ENCODE measurements around the gene LMCD1.

The LMCD1 gene

DNA sequence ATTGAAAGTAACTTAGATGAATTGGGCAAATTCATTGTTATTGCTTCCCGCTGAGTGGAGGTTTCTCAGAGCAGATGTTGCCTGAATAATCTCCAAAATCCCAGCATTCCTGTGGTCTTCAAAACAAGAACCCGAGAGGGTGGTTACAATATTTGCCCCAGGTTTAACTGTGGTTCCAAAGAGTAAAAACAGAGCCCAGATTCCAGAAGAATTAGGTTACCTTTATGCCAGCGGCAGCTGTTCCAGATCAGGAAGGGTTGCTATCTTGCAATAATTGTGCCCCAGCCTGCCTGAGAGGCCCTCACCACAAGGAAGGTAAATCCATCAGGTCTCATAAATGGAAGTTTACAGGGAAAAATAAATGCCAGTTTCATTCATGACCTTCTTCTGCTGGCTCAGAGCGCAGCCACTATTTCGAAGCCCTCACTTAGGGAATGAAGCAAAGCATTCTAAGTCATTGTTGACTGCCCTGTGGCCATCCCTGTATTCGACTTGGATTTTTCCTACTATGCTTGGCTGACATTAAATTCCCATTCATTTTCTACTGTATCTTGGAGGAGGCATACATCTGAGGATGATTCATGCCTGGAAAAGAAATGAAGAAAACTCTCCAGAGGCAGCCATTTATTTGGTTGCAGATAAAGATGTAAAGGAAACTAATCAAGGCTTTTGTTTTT lies 88.4 kb downstream of the LMCD1 start:
- H4K91ac ChIP-seq (ENCODE audit: low read depth, low read length, poor library complexity), result no peak overlapping the region
- no peak overlapping the region for H2BK5ac ChIP-seq (ENCODE audit: low read length)
- no peak overlapping the region for H3K14ac ChIP-seq (ENCODE audit: low read length)
- H3K36me3 ChIP-seq (replicated peaks in 1 of 2; ENCODE audit: control insufficient read depth in 2 of 2, insufficient read depth in 2 of 2, low read length in 2 of 2), result no peaks in the 10 kb centered on the region
- no peaks in the 10 kb centered on the region for H3K27me3 ChIP-seq (ENCODE audit: control insufficient read depth in 3 of 3, insufficient read depth in 3 of 3, low read depth in 1 of 3, low read length in 3 of 3)
- H3K18ac ChIP-seq (ENCODE audit: low read length), result no peak overlapping the region
- no peak for DNase-seq (ENCODE audit: low spot score)
- no peak overlapping the region for H3K4ac ChIP-seq (ENCODE audit: low read length)
- no peak overlapping the region for H3K23ac ChIP-seq (ENCODE audit: low read depth, low read length, poor library complexity)
- H2AK5ac ChIP-seq (ENCODE audit: low read depth, low read length), result no peak overlapping the region
- H3K4me3 ChIP-seq (ENCODE audit: low read length in 2 of 2), result no peak overlapping the region
- no CpG with 5 or more reads among the region's 6 CpGs for WGBS, 2 donors (ENCODE audit: extremely low coverage in 2 of 2, insufficient read length in 2 of 2, insufficient replicate concordance in 1 of 2)
- no peak overlapping the region for H2BK12ac ChIP-seq (ENCODE audit: low read length)
- H3K4me1 ChIP-seq (ENCODE audit: control insufficient read depth in 2 of 2, insufficient read depth in 1 of 2, low read depth in 1 of 2, low read length in 2 of 2), result peaks cover 0 to 2% of the 10 kb centered on the region in 2 donors
- H2BK120ac ChIP-seq (ENCODE audit: low read depth, low read length), result no peak overlapping the region
- H4K8ac ChIP-seq (ENCODE audit: low read depth, low read length), result no peak overlapping the region
- no peak overlapping the region for H3K27ac ChIP-seq (replicated peaks; ENCODE audit: low read length)
- H2BK15ac ChIP-seq (ENCODE audit: low read length), result no peak overlapping the region
- H3K4me2 ChIP-seq (ENCODE audit: insufficient read depth, low read length, poor library complexity, severe bottlenecking), result no peak overlapping the region
- no peaks in the 10 kb centered on the region for H3K79me1 ChIP-seq (ENCODE audit: low read depth, low read length)
- no peak overlapping the region for H3K9ac ChIP-seq (ENCODE audit: low read depth, low read length, poor library complexity)
- H3K9me3 ChIP-seq (replicated peaks in 1 of 2; ENCODE audit: control insufficient read depth in 2 of 2, insufficient read depth in 1 of 2, low read depth in 1 of 2, low read length in 2 of 2), result no peaks in the 10 kb centered on the region
- no peak overlapping the region for H2AFZ ChIP-seq (ENCODE audit: low read length)

DNA sequence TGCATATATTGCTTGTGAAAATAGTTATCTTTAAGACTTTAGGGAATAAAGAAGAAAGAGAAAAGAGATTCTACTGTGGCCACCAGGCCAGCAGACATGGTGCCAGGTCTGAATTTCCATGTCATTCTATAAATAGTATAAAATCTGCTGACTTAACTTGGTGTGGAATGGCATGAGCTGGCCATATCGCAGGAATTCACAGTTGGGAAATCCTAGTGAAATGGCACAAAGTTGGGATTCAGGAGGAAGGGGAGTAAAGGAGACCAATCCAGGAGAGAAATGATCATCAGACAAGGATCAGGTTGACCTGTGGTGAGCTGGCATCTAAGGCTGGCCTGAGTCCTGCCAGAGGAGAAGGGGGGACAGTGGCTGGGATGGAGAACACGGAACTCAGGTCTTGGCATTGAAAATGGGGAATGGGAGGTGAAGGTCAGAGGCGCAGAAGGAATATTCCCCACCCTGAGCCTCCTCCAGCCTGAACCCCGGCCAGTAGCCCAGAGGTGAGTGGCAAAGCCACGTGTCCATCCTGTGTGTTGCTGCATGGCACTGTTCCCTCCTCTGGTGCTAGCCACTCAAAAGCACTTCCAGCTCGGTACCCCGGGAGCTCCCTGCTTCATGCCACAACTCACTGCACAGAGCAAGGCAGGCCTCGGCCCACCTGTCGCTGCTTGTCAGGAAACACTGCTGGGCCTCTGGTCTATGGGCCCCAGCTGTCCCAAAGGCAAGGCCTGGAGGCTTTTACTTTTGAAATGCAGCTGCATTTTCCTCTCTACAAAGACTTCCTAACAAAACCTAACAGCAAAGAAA lies 91.6 kb downstream of the LMCD1 start:
- no peak overlapping the region for H2BK12ac ChIP-seq (ENCODE audit: low read length)
- peak overlapping the region; percentile 46 for H3K18ac ChIP-seq (ENCODE audit: low read length)
- no peak overlapping the region for H3K14ac ChIP-seq (ENCODE audit: low read length)
- H2BK15ac ChIP-seq (ENCODE audit: low read length), result peak overlapping the region; percentile 34
- DNase-seq (ENCODE audit: low spot score), result no peak
- no CpG with 5 or more reads among the region's 9 CpGs for WGBS, 2 donors (ENCODE audit: extremely low coverage in 2 of 2, insufficient read length in 2 of 2, insufficient replicate concordance in 1 of 2)
- H3K27me3 ChIP-seq (ENCODE audit: control insufficient read depth in 3 of 3, insufficient read depth in 3 of 3, low read depth in 1 of 3, low read length in 3 of 3), result no peaks in the 10 kb centered on the region
- no peak overlapping the region for H4K91ac ChIP-seq (ENCODE audit: low read depth, low read length, poor library complexity)
- H2BK5ac ChIP-seq (ENCODE audit: low read length), result no peak overlapping the region
- H3K4me1 ChIP-seq (ENCODE audit: control insufficient read depth in 2 of 2, insufficient read depth in 1 of 2, low read depth in 1 of 2, low read length in 2 of 2), result peaks cover 2% of the 10 kb centered on the region in 2 donors
- H3K9me3 ChIP-seq (replicated peaks in 1 of 2; ENCODE audit: control insufficient read depth in 2 of 2, insufficient read depth in 1 of 2, low read depth in 1 of 2, low read length in 2 of 2), result no peaks in the 10 kb centered on the region
- no peak overlapping the region for H3K4me2 ChIP-seq (ENCODE audit: insufficient read depth, low read length, poor library complexity, severe bottlenecking)
- no peak overlapping the region for H3K4ac ChIP-seq (ENCODE audit: low read length)
- no peak overlapping the region for H2AK5ac ChIP-seq (ENCODE audit: low read depth, low read length)
- no peaks in the 10 kb centered on the region for H3K36me3 ChIP-seq (replicated peaks in 1 of 2; ENCODE audit: control insufficient read depth in 2 of 2, insufficient read depth in 2 of 2, low read length in 2 of 2)
- no peak overlapping the region for H4K8ac ChIP-seq (ENCODE audit: low read depth, low read length)
- no peak overlapping the region for H3K9ac ChIP-seq (ENCODE audit: low read depth, low read length, poor library complexity)
- no peaks in the 10 kb centered on the region for H3K79me1 ChIP-seq (ENCODE audit: low read depth, low read length)
- H3K23ac ChIP-seq (ENCODE audit: low read depth, low read length, poor library complexity), result no peak overlapping the region
- no peak overlapping the region for H3K27ac ChIP-seq (replicated peaks; ENCODE audit: low read length)
- H2AFZ ChIP-seq (ENCODE audit: low read length), result peak overlapping the region; percentile 65
- H3K4me3 ChIP-seq (ENCODE audit: low read length in 2 of 2), result no peak overlapping the region
- no peak overlapping the region for H2BK120ac ChIP-seq (ENCODE audit: low read depth, low read length)

DNA sequence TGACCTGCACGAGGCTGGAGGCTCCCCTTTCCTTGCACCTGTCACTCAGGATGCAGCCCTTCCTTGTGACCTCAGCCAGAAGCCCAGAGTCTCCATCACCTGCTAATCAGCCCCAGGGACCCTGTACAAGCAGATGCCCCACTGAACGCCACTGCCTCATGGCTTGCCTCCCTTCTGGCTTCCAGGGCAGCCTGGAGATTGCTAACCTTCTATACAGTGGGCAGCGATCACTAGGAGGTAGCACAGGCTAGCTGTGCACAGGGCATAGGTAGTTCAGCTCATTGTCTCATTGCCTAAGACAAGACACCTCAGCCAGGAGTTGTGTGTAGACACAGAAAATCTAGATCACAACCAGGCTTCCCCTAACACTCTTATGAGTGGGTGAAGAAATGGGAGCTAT lies 93.6 kb downstream of the LMCD1 start:
- H3K4me1 ChIP-seq (ENCODE audit: control insufficient read depth in 2 of 2, insufficient read depth in 1 of 2, low read depth in 1 of 2, low read length in 2 of 2), result peaks cover 2% of the 10 kb centered on the region in 2 donors

DNA sequence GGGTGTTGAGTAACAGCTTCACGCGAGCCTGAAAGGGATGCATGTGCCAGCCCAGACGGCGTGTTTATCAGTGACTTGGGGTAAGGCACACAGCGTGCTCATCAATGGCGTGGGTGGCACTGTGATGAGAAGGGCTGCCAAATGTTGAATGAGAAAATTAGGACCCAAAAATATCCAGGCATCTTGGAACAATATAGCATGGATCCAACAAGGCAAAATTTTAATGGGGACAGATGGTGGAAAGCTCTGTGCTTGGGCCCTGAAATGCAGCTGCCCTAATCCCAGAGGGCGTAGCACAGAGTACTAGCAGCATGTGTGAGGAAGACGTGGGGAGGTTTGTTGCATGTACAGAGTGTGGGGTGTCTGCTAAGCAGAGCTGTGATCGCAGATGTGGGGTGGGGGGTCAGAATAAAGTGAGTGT lies 94.1 kb downstream of the LMCD1 start:
- no peak overlapping the region for H2BK12ac ChIP-seq (ENCODE audit: low read length)
- H2BK120ac ChIP-seq (ENCODE audit: low read depth, low read length), result no peak overlapping the region
- H3K4ac ChIP-seq (ENCODE audit: low read length), result no peak overlapping the region
- H3K27ac ChIP-seq (replicated peaks; ENCODE audit: low read length), result no peak overlapping the region
- no peak overlapping the region for H4K8ac ChIP-seq (ENCODE audit: low read depth, low read length)
- no peak overlapping the region for H3K23ac ChIP-seq (ENCODE audit: low read depth, low read length, poor library complexity)
- no peak overlapping the region for H2BK5ac ChIP-seq (ENCODE audit: low read length)
- no peak overlapping the region for H3K9ac ChIP-seq (ENCODE audit: low read depth, low read length, poor library complexity)
- no peak overlapping the region for H3K4me2 ChIP-seq (ENCODE audit: insufficient read depth, low read length, poor library complexity, severe bottlenecking)
- H4K91ac ChIP-seq (ENCODE audit: low read depth, low read length, poor library complexity), result no peak overlapping the region
- no peak overlapping the region for H3K18ac ChIP-seq (ENCODE audit: low read length)
- H3K4me1 ChIP-seq (ENCODE audit: control insufficient read depth in 2 of 2, insufficient read depth in 1 of 2, low read depth in 1 of 2, low read length in 2 of 2), result peaks cover 2% of the 10 kb centered on the region in 2 donors
- peak overlapping the region; percentile 8 for H2BK15ac ChIP-seq (ENCODE audit: low read length)
- no peaks in the 10 kb centered on the region for H3K79me1 ChIP-seq (ENCODE audit: low read depth, low read length)
- no peaks in the 10 kb centered on the region for H3K9me3 ChIP-seq (replicated peaks in 1 of 2; ENCODE audit: control insufficient read depth in 2 of 2, insufficient read depth in 1 of 2, low read depth in 1 of 2, low read length in 2 of 2)
- peak overlapping the region; percentile 26 for H3K14ac ChIP-seq (ENCODE audit: low read length)
- H3K36me3 ChIP-seq (replicated peaks in 1 of 2; ENCODE audit: control insufficient read depth in 2 of 2, insufficient read depth in 2 of 2, low read length in 2 of 2), result no peaks in the 10 kb centered on the region
- H2AK5ac ChIP-seq (ENCODE audit: low read depth, low read length), result no peak overlapping the region
- no peaks in the 10 kb centered on the region for H3K27me3 ChIP-seq (ENCODE audit: control insufficient read depth in 3 of 3, insufficient read depth in 3 of 3, low read depth in 1 of 3, low read length in 3 of 3)
- no peak overlapping the region for H3K4me3 ChIP-seq (ENCODE audit: low read length in 2 of 2)
- DNase-seq (ENCODE audit: low spot score), result no peak
- no CpG with 5 or more reads among the region's 9 CpGs for WGBS, 2 donors (ENCODE audit: extremely low coverage in 2 of 2, insufficient read length in 2 of 2, insufficient replicate concordance in 1 of 2)
- no peak overlapping the region for H2AFZ ChIP-seq (ENCODE audit: low read length)

More for the DNA sequence above, 93.6 kb downstream of the LMCD1 start:
- Histone ChIP-seq H3K23ac (ENCODE audit: low read depth, low read length, poor library complexity) (peak overlapping the region; percentile 4), H3K9me3 (replicated peaks in 1 of 2; ENCODE audit: control insufficient read depth in 2 of 2, insufficient read depth in 1 of 2, low read depth in 1 of 2, low read length in 2 of 2) (no peaks in the 10 kb centered on the region), H3K14ac (ENCODE audit: low read length) (no peak overlapping the region), H2BK5ac (ENCODE audit: low read length) (no peak overlapping the region), H4K91ac (ENCODE audit: low read depth, low read length, poor library complexity) (no peak overlapping the region), H4K8ac (ENCODE audit: low read depth, low read length) (no peak overlapping the region), H2BK15ac (ENCODE audit: low read length) (no peak overlapping the region), H2BK12ac (ENCODE audit: low read length) (no peak overlapping the region), H3K27me3 (ENCODE audit: control insufficient read depth in 3 of 3, insufficient read depth in 3 of 3, low read depth in 1 of 3, low read length in 3 of 3) (no peaks in the 10 kb centered on the region), H2AK5ac (ENCODE audit: low read depth, low read length) (no peak overlapping the region), H3K36me3 (replicated peaks in 1 of 2; ENCODE audit: control insufficient read depth in 2 of 2, insufficient read depth in 2 of 2, low read length in 2 of 2) (no peaks in the 10 kb centered on the region), H2BK120ac (ENCODE audit: low read depth, low read length) (no peak overlapping the region), H3K9ac (ENCODE audit: low read depth, low read length, poor library complexity) (no peak overlapping the region), H3K4me2 (ENCODE audit: insufficient read depth, low read length, poor library complexity, severe bottlenecking) (no peak overlapping the region), H2AFZ (ENCODE audit: low read length) (no peak overlapping the region), H3K4me3 (ENCODE audit: low read length in 2 of 2) (no peak overlapping the region), H3K18ac (ENCODE audit: low read length) (no peak overlapping the region), H3K79me1 (ENCODE audit: low read depth, low read length) (no peaks in the 10 kb centered on the region), H3K4ac (ENCODE audit: low read length) (no peak overlapping the region), H3K27ac (replicated peaks; ENCODE audit: low read length) (no peak overlapping the region)
- DNase-seq (ENCODE audit: low spot score), result no peak
- no CpG with 5 or more reads among the region's 3 CpGs for WGBS, 2 donors (ENCODE audit: extremely low coverage in 2 of 2, insufficient read length in 2 of 2, insufficient replicate concordance in 1 of 2)

Data from neuronal stem cell (in vitro differentiated cells).